MCF 10A (cell line): ENCODE data around the gene MED26. TPM values are rescaled to one million over a fixed set of nuclear protein-coding genes. Genes with fewer than 3 reads are reported as not detected.

ENCODE experiments used
- BruUV-seq: library from RNA; stranded (reverse); fragments of 400-500 nt; replicated peaks from 2 replicates; lab custom pipeline; 2021; lab: Mats Ljungman, UMichigan
- CTCF ChIA-PET: fragments of 300-600 bp; sonication (Branson Sonifier 250); formaldehyde crosslinking; extraction: SDS; loops from one replicate; lab custom pipeline; 2021; ENCODE audit warnings: antibody characterized with exemption, inconsistent platforms; lab: Yijun Ruan, JAX
- POLR2A ChIA-PET: fragments of 300-600, 350-650 bp; sonication (Branson Sonifier 250); formaldehyde crosslinking; extraction: SDS; loops from one replicate; lab custom pipeline; 2020; ENCODE audit warnings: antibody characterized with exemption, inconsistent platforms; lab: Yijun Ruan, JAX
- DNase-seq: peaks from one replicate; pipeline ENCODE4 v3.0.0-alpha.2; 2018; ENCODE audit not compliant: unreplicated experiment
- H3K27ac Mint-ChIP-seq: one replicate; pipeline ENCODE4 v1.8.0; 2022; ENCODE audit warnings: mild to moderate bottlenecking, low read depth, mixed read lengths; ENCODE audit not compliant: unreplicated experiment
- H3K27me3 Mint-ChIP-seq: one replicate; pipeline ENCODE4 v1.8.0; 2022; ENCODE audit warnings: mixed read lengths; ENCODE audit not compliant: insufficient read depth, unreplicated experiment
- H3K36me3 Mint-ChIP-seq: one replicate; pipeline ENCODE4 v1.8.0; 2022; ENCODE audit warnings: mild to moderate bottlenecking, moderate library complexity, mixed read lengths; ENCODE audit not compliant: insufficient read depth, unreplicated experiment
- H3K4me1 Mint-ChIP-seq: one replicate; pipeline ENCODE4 v1.8.0; 2022; ENCODE audit warnings: mixed read lengths; ENCODE audit not compliant: insufficient read depth, unreplicated experiment
- H3K4me3 Mint-ChIP-seq: one replicate; pipeline ENCODE4 v1.8.0; 2022; ENCODE audit warnings: mild to moderate bottlenecking, moderate library complexity, mixed read lengths; ENCODE audit not compliant: unreplicated experiment
- H3K9me3 Mint-ChIP-seq: one replicate; pipeline ENCODE4 v1.8.0; 2022; ENCODE audit warnings: mixed read lengths; ENCODE audit not compliant: unreplicated experiment
- intact Hi-C: fragments of 100-400 bp; cut with micrococcal nuclease; formaldehyde crosslinking; loops from 2 replicates; pipeline ENCODE4 v1.14.1; 2022
- total RNA-seq: library from RNA; stranded (reverse); gene quantifications from 2 replicates; pipeline ENCODE4 v1.2.3, GENCODE V29; 2022
- TF ChIP-seq, protein P1 (sequence below): fragments of 200-600 bp; IDR thresholded peaks from one replicate; pipeline ENCODE4 v1.8.0; 2022; ENCODE audit warnings: antibody characterized with exemption, mild to moderate bottlenecking; ENCODE audit not compliant: unreplicated experiment

The MED26 gene
- total RNA-seq, 1 experiment from 2014 or later, result 12.9 TPM

DNA sequence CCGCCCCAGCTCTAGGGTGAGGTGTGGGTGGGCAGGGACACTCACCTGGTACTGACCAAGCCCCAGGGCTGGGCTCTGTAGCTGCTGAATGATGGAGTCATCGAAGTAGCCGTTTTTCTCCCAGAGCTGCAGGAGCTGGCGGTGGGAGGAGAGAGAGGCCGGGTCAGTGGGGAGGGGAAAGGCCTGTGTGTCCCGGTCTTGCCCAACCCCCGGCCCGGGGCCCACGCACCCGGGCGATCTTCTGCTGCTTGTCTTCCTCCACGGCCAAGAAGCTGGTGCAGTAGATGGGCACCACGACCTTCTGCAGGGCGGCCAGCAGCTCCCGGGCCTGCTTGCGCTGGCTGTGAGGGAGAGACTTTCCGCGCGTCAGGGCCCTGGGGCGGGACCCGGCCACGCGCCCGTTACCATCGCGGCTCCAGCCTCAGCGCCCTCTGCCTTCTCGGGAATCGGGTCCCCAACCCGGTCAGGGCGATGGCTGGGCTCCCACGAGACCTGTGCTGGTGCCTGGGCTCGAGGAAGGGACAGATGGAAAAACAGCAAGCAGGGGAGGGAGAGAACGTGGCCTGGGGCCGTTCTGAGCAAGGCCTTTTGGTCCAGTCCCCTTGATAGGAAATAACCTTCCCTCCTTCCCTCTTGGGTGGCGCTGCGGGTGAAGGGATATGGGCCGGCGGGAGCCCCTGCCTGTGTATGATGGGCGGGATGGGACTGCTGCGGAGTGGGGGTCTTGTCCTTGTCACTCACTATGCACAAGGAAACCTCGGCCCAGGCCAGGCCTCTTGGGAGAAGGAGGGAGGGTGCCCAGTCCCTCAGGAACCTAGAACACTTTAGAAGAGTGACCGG is 97.2 kb downstream of the MED26 start:
- Mint-ChIP-seq H3K9me3 (no peaks in the 10 kb centered on the region), H3K36me3 (peaks cover 82% of the 10 kb centered on the region), H3K4me3 (no peak overlapping the region), H3K27me3 (no peaks in the 10 kb centered on the region), H3K27ac (no peak overlapping the region), H3K4me1 (no peaks in the 10 kb centered on the region)
- no peak for DNase-seq
- intact Hi-C loops, result no loop called here
- no TSS peak for BruUV-seq
- ChIA-PET CTCF (no interaction called here), POLR2A (no interaction called here)
- TF ChIP-seq, protein P1, sequence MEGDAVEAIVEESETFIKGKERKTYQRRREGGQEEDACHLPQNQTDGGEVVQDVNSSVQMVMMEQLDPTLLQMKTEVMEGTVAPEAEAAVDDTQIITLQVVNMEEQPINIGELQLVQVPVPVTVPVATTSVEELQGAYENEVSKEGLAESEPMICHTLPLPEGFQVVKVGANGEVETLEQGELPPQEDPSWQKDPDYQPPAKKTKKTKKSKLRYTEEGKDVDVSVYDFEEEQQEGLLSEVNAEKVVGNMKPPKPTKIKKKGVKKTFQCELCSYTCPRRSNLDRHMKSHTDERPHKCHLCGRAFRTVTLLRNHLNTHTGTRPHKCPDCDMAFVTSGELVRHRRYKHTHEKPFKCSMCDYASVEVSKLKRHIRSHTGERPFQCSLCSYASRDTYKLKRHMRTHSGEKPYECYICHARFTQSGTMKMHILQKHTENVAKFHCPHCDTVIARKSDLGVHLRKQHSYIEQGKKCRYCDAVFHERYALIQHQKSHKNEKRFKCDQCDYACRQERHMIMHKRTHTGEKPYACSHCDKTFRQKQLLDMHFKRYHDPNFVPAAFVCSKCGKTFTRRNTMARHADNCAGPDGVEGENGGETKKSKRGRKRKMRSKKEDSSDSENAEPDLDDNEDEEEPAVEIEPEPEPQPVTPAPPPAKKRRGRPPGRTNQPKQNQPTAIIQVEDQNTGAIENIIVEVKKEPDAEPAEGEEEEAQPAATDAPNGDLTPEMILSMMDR, result no peak

DNA sequence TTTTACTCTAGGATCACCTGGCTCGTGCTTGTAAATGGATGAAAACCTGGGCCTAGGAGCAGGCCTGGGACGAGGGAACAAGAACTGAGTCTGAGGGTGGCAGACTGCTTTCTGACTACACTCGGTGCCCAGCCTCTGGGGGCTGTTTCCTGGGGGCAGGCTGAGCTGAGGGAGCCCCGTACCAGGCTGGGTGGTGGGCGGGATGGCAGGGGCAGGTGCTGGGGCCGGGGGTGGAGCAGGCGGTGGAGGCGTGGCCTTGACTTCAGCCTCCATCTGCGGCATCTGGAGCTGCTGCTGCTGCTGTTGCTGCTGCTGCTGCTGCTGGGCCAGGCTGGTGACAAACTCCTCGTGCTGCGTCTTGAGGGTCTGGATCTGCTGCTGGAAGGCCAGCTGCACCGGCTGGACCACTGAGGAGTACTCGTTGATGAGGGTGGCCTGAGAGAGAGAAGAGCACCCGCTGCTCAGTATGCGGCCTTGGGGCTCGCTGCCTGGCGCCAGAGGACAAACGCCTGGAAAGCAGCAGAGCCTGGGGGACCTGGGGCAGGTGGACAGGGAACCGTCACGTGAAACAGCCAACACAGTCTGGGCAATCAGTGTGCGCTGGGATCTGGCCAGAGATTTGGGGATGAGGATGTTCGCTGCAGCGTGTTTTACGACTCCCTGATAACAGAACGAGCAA is 98.4 kb downstream of the MED26 start:
- no peak for DNase-seq
- H3K36me3 Mint-ChIP-seq, result peaks cover 77% of the 10 kb centered on the region
- H3K27me3 Mint-ChIP-seq, result no peaks in the 10 kb centered on the region
- TF ChIP-seq, protein P1, result no peak
- no peaks in the 10 kb centered on the region for H3K4me1 Mint-ChIP-seq
- no peak overlapping the region for H3K4me3 Mint-ChIP-seq
- no peaks in the 10 kb centered on the region for H3K9me3 Mint-ChIP-seq
- CTCF ChIA-PET, result no interaction called here
- POLR2A ChIA-PET, result interaction anchor here (1.2 kb wide), 1 partner anchor 12 kb away, joined by 4 read pairs; the partner anchor contains the start of gene CHERP
- no TSS peak for BruUV-seq
- intact Hi-C loops, result no loop called here
- no peak overlapping the region for H3K27ac Mint-ChIP-seq

DNA sequence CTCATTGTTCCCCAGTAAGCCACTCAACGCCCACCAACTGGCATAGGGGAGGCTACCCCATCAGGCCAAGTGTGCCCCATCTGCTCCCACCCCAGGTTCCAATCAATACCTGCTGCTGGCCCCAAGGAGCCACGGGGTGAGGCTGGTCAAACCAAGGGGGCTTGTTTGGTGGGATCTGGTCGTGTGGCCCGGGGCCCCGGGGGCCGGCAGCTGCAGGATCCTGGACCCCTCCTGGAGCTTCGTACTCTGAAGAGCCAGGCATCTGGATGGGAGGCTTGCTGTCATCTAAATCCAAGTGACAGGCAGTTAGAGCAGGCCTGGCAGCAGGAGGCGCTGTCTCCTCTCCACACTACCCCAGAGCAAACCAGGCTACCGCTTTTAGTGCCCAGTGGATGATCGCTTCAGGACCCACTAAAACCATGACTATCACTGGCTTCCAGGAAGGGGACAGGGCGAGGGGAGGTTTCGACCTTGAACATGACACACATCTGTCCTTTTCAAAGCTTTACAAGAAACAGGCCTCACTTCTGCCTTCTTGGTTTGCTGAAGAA is 100.0 kb downstream of the MED26 start:
- intact Hi-C loops, result no loop called here
- CTCF ChIA-PET, result interaction anchor here (0.6 to 1.2 kb wide), 4 partner anchors 18 to 266 kb away, joined by 3 to 7 read pairs (median 3); no protein-coding TSS in a partner anchor
- no peaks in the 10 kb centered on the region for H3K9me3 Mint-ChIP-seq
- BruUV-seq, result no TSS peak
- H3K36me3 Mint-ChIP-seq, result peaks cover 73% of the 10 kb centered on the region
- POLR2A ChIA-PET, result interaction anchor here (1.2 kb wide), 1 partner anchor 14 kb away, joined by 4 read pairs; the partner anchor contains the start of gene CHERP
- no peaks in the 10 kb centered on the region for H3K27me3 Mint-ChIP-seq
- no peaks in the 10 kb centered on the region for H3K4me1 Mint-ChIP-seq
- H3K4me3 Mint-ChIP-seq, result no peak overlapping the region
- TF ChIP-seq, protein P1, result peak; percentile 12
- no peak for DNase-seq
- peak overlapping the region; percentile 12 for H3K27ac Mint-ChIP-seq
